ENCODE results near the gene AKNAD1. TPM values are rescaled to one million over a fixed set of nuclear protein-coding genes. Genes with fewer than 3 reads are reported as not detected.

AKNAD1 gene
- total and polyA plus RNA-seq, 2 of the 4 experiments (the other 2 are of a cell fraction) = 0.07 to 0.18 TPM

GRCh38 chr1:108777839-108778238 is 79.1 kb downstream of the AKNAD1 start:
- no peak overlapping the region for H3K23ac ChIP-seq (ENCODE audit: low read depth, low read length)

More at GRCh38 chr1:108777839-108778238, 79.1 kb downstream of the AKNAD1 start:
- Histone ChIP-seq H3K27ac (ENCODE audit: insufficient read depth, low read length) (no peak overlapping the region), H3K79me1 (ENCODE audit: low read depth in 1 of 2, low read length in 2 of 2) (peaks cover 3 to 9% of the 10 kb centered on the region in 2 experiments; a peak in 2 of 4 replicates), H3K14ac (replicated peaks; ENCODE audit: low read depth, low read length) (no peak overlapping the region), H2AK5ac (ENCODE audit: low read depth, low read length) (no peak overlapping the region), H4K91ac (ENCODE audit: insufficient read depth, low read depth, low read length) (no peak overlapping the region), H3K4ac (ENCODE audit: low read depth, low read length) (no peak overlapping the region), H3K9me1 (ENCODE audit: insufficient read depth, low read length) (no peaks in the 10 kb centered on the region), H2BK15ac (ENCODE audit: low read depth, low read length) (no peak overlapping the region), H4K20me1 (ENCODE audit: insufficient read depth, low read length) (no peaks in the 10 kb centered on the region), H3K4me1 (ENCODE audit: control insufficient read depth, insufficient read depth, low read length) (no peaks in the 10 kb centered on the region), H3K4me3 (ENCODE audit: insufficient read depth, low read depth, low read length) (no peak overlapping the region), H4K5ac (ENCODE audit: low read depth, low read length) (no peak overlapping the region), H3K36me3 (ENCODE audit: control insufficient read depth, insufficient read depth, low read length) (peaks cover 16% of the 10 kb centered on the region), H3K27me3 (ENCODE audit: control insufficient read depth, insufficient read depth, low read length) (no peaks in the 10 kb centered on the region), H2AK9ac (replicated peaks; ENCODE audit: low read depth, low read length, poor library complexity) (no peak overlapping the region), H3K56ac (ENCODE audit: extremely low read depth, insufficient read depth, low read length) (no peak overlapping the region), H3K9ac (ENCODE audit: low read depth, low read length) (no peak overlapping the region), H3K4me2 (ENCODE audit: low read depth, low read length) (no peak overlapping the region), H2AFZ (replicated peaks; ENCODE audit: low read length, poor library complexity) (no peak overlapping the region), H2BK20ac (ENCODE audit: low read depth, low read length) (no peak overlapping the region), H3K9me3 (ENCODE audit: control insufficient read depth, insufficient read depth, low read length) (no peaks in the 10 kb centered on the region), H4K8ac (ENCODE audit: low read depth in 2 of 2, low read length in 2 of 2) (no peak overlapping the region), H2BK5ac (ENCODE audit: low read depth, low read length, poor library complexity, severe bottlenecking) (no peak overlapping the region), H3K18ac (ENCODE audit: low read depth, low read length) (no peak overlapping the region), H2BK120ac (ENCODE audit: low read depth, low read length) (no peak overlapping the region)
- peak; percentile 73 for ATAC-seq (ENCODE audit: low read depth)
- dilution Hi-C loops (cut with HindIII; ENCODE audit: low sequenced_read_pairs, unreplicated experiment) = no loop called here
- ChIA-PET POLR2A (ENCODE audit: unreplicated experiment) (no interaction called here), CTCF (no interaction called here)
- DNase-seq = peak; percentile 3
- BruUV-seq (replicated peaks) = no TSS peak
- no peak for TF ChIP-seq USF2 (IDR thresholded peaks at IDR 0.05; ENCODE audit: low read depth, low read length)
- no peak for TF ChIP-seq POLR2A (IDR thresholded peaks at IDR 0.05; ENCODE audit: low read depth, low read length)
- no peak for TF ChIP-seq RFX5 (IDR thresholded peaks at IDR 0.05; ENCODE audit: low read depth, low read length)
- TF ChIP-seq NFE2L2 (IDR thresholded peaks at IDR 0.05; ENCODE audit: low read depth, low read length) = no peak
- in situ Hi-C loops (cut with MboI; ENCODE audit: low sequenced_read_pairs) = no loop called here
- intact Hi-C loops (cut with micrococcal nuclease) = no loop called here

Measured in IMR-90 (cell line).